ENCODE measurements around the gene CRLF2.

DNA sequence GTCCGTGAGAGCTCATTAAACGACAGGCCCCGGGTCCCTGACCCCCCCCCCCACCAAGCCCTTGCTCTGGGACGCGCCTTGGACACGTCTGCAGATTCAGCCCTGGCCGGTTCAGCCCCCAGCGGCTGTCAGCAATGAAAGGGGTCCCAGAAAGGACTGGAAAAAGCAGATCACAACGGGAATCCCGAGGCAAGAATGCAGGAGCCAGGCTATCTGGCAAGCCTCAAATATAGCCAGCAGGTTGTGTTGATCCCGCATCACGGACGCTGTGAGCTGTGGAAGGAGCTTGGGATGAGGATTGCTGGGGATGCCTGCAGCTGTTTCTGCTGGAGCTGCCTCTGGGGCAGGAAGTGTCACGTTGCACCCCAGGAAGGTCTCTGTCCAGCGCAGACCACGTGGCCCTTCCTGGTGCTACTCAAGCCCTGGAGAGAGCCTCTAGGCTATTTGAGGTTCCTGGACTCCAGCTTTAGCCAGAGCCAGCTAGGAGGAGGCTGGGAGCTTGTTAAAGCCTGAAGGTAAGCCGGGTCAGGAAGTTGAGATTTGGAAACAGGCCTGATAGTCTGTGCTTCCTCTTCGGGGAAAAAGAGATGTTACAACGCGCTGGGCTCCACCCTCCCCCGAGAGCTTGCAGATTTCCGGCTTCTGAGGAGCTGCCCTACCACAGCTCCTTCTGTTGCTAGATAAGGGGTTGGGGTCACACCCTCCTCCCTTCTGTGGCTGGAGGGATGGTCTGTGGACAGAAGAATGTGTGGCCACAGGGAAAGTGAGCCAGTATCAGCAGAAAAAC, 36.8 kb upstream of the CRLF2 start:
- TF ChIP-seq, protein P1, sequence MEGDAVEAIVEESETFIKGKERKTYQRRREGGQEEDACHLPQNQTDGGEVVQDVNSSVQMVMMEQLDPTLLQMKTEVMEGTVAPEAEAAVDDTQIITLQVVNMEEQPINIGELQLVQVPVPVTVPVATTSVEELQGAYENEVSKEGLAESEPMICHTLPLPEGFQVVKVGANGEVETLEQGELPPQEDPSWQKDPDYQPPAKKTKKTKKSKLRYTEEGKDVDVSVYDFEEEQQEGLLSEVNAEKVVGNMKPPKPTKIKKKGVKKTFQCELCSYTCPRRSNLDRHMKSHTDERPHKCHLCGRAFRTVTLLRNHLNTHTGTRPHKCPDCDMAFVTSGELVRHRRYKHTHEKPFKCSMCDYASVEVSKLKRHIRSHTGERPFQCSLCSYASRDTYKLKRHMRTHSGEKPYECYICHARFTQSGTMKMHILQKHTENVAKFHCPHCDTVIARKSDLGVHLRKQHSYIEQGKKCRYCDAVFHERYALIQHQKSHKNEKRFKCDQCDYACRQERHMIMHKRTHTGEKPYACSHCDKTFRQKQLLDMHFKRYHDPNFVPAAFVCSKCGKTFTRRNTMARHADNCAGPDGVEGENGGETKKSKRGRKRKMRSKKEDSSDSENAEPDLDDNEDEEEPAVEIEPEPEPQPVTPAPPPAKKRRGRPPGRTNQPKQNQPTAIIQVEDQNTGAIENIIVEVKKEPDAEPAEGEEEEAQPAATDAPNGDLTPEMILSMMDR (IDR thresholded peaks at IDR 0.05): no peak
- TF ChIP-seq POLR2A (IDR thresholded peaks at IDR 0.05): no peak

Measured in esophagus squamous epithelium (tissue), 4 donors.